Tibial artery (tissue), 4 donors: ENCODE data around the gene TNS1.

Experiments used
- DNase-seq, 2 donors: peaks; one replicate each; pipeline ENCODE4 v3.0.0-alpha.2; 2019
- H3K27ac ChIP-seq, 2 donors: fragments of 200-600 bp; sonication (generic) in 1 of 2; 1 replicate in 1 of 2; 2 replicates in 1 of 2; pipeline ENCODE4 v1.5.1; 2018 to 2019; ENCODE audit warnings: mild to moderate bottlenecking in 1 of 2
- H3K27me3 ChIP-seq, 2 donors: fragments of 200-600 bp; sonication (generic) in 1 of 2; one replicate each; pipeline versions ENCODE4 v1.5.1 to v1.6.0; 2016 to 2019
- H3K36me3 ChIP-seq, 3 donors: fragments of 200-600 bp; sonication (generic) in 2 of 3; one replicate each; pipeline ENCODE4 v1.5.1; 2016 to 2019; ENCODE audit warnings: mild to moderate bottlenecking in 2 of 3
- H3K4me1 ChIP-seq, 4 donors: fragments of 200-600 bp; sonication (generic) in 2 of 4; 1 replicate in 3 of 4; 2 replicates in 1 of 4; pipeline ENCODE4 v1.5.1; 2016 to 2019
- H3K4me3 ChIP-seq, 2 donors: fragments of 200-600 bp; sonication (generic) in 1 of 2; 1 replicate in 1 of 2; 2 replicates in 1 of 2; pipeline ENCODE4 v1.5.1; 2018 to 2019; ENCODE audit warnings: mild to moderate bottlenecking in 2 of 2
- H3K9me3 ChIP-seq, 3 donors: fragments of 200-600 bp; sonication (generic) in 1 of 3; one replicate each; pipeline ENCODE4 v1.5.1; 2016 to 2019
- intact Hi-C: fragments of 100-400 bp; cut with DNase I; formaldehyde crosslinking; loops from one replicate; pipeline ENCODE4 v1.15.0; 2023; ENCODE audit warnings: low total_unique reads
- TF ChIP-seq, protein P1 (sequence below), 2 experiments: fragments of 200-600 bp in 1 of 2; fragments of 450-650 bp in 1 of 2; IDR thresholded peaks; one replicate each; pipeline ENCODE4 v1.5.1; 2017 to 2019; ENCODE audit warnings: antibody characterized with exemption in 2 of 2, mild to moderate bottlenecking in 1 of 2, moderate library complexity in 1 of 2

The TNS1 gene

GRCh38 chr2:217792626-217793527 is 209.9 kb downstream of the TNS1 start:
- Histone ChIP-seq H3K9me3 (no peaks in the 10 kb centered on the region), H3K27ac (peak overlapping the region; percentile 67 to 69), H3K4me3 (no peak overlapping the region), H3K36me3 (peaks cover 10 to 30% (median 27%) of the 10 kb centered on the region in 3 donors), H3K27me3 (no peaks in the 10 kb centered on the region), H3K4me1 (peaks cover 0 to 60% (median 17%) of the 10 kb centered on the region in 4 donors)
- DNase-seq, result peak in 1 of 2 donors; percentile 29
- TF ChIP-seq, protein P1, sequence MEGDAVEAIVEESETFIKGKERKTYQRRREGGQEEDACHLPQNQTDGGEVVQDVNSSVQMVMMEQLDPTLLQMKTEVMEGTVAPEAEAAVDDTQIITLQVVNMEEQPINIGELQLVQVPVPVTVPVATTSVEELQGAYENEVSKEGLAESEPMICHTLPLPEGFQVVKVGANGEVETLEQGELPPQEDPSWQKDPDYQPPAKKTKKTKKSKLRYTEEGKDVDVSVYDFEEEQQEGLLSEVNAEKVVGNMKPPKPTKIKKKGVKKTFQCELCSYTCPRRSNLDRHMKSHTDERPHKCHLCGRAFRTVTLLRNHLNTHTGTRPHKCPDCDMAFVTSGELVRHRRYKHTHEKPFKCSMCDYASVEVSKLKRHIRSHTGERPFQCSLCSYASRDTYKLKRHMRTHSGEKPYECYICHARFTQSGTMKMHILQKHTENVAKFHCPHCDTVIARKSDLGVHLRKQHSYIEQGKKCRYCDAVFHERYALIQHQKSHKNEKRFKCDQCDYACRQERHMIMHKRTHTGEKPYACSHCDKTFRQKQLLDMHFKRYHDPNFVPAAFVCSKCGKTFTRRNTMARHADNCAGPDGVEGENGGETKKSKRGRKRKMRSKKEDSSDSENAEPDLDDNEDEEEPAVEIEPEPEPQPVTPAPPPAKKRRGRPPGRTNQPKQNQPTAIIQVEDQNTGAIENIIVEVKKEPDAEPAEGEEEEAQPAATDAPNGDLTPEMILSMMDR (IDR thresholded peaks at IDR 0.05), result no peak
- intact Hi-C loops, result no loop called here

GRCh38 chr2:217791551-217791950 is 211.2 kb downstream of the TNS1 start:
- Histone ChIP-seq H3K27me3 (no peaks in the 10 kb centered on the region), H3K27ac (peak overlapping the region; percentile 58 to 62), H3K4me1 (peaks cover 0 to 47% (median 15%) of the 10 kb centered on the region in 4 donors), H3K9me3 (no peaks in the 10 kb centered on the region), H3K36me3 (peaks cover 24 to 42% (median 38%) of the 10 kb centered on the region in 3 donors), H3K4me3 (no peak overlapping the region)
- intact Hi-C loops, result loop anchor here (2.0 kb wide), 1 partner anchor 197 kb away; no protein-coding TSS in a partner anchor
- DNase-seq, result peak in 1 of 2 donors; percentile 42
- TF ChIP-seq, protein P1 (IDR thresholded peaks at IDR 0.05), result no peak

DNA sequence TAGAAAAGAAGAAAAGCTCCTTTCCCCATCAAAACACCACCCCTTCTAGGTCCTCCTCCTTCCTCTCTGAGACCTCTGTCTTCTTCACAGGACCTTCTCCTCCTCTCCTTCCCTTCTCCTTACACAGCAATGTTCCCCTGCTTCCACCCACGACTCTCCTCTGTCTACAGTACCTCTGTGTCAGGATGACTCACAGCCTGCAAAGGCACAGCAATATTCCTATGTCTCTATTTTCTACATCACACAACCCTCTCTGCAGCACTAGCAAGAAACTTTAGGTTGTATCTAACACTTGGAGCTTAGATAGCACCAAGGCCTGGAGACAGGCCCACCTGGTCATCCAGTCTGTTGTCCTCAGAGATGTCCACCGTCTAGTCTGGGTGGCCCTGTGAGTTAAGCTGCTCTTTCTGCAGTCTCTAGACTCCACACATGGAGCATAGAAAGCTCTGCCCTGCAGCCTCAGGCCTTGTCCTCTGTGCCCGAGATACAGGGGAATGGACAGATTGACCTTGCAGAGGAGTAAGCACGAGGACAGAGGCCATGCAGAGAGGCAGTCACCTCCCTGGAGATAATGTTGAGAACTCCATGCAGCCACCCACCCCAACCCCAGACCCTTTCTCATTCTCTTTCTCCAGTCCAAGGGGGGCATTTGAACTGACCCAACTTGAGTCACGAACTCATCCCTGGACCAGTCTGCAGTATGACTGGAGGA is 212.0 kb downstream of the TNS1 start:
- Histone ChIP-seq H3K27me3 (no peaks in the 10 kb centered on the region), H3K9me3 (no peaks in the 10 kb centered on the region), H3K27ac (peak overlapping the region; percentile 58 to 62), H3K4me3 (no peak overlapping the region), H3K36me3 (peaks cover 26 to 44% (median 42%) of the 10 kb centered on the region in 3 donors), H3K4me1 (peaks cover 0 to 41% (median 15%) of the 10 kb centered on the region in 4 donors)
- TF ChIP-seq, protein P1 (IDR thresholded peaks at IDR 0.05), result no peak
- intact Hi-C loops, result loop anchor here (2.0 kb wide), 1 partner anchor 198 kb away; no protein-coding TSS in a partner anchor
- DNase-seq, result peak in 1 of 2 donors; percentile 53

GRCh38 chr2:217790195-217790594 is 212.6 kb downstream of the TNS1 start:
- no peaks in the 10 kb centered on the region for H3K9me3 ChIP-seq
- intact Hi-C loops, result loop anchor here (2.0 kb wide), 1 partner anchor 199 kb away; no protein-coding TSS in a partner anchor
- peak in 1 of 2 donors; percentile 64 for DNase-seq
- H3K27me3 ChIP-seq, result no peaks in the 10 kb centered on the region
- TF ChIP-seq, protein P1 (IDR thresholded peaks at IDR 0.05), result no peak
- H3K4me3 ChIP-seq, result peak overlapping the region in 1 of 2 donors; percentile 20
- peaks cover 0 to 41% (median 15%) of the 10 kb centered on the region in 4 donors for H3K4me1 ChIP-seq
- peak overlapping the region; percentile 58 to 62 for H3K27ac ChIP-seq
- peaks cover 26 to 44% (median 42%) of the 10 kb centered on the region in 3 donors for H3K36me3 ChIP-seq

DNA sequence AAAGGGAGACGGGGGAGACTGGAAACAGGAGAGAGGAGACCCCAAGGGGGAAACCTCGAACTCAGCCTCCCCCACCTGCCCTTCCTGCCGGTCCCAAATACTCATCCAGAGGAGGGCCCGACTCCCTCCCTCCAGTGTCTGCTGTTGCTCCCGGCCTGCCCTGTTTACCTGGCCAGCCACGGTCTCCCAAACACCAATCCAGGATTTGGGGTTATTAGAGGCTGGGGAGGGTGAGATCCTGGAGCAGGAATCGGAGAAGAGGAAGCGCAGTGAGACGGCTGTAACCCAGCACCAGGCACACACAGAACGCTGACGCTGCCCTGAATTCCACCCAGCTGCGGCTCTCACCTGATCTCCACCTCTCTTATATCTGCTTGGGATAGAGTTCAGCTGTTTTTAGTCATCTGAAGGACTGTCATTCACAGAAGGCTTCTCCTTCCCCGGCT is 213.0 kb downstream of the TNS1 start:
- TF ChIP-seq, protein P1 (IDR thresholded peaks at IDR 0.05), result no peak
- Histone ChIP-seq H3K27me3 (no peaks in the 10 kb centered on the region), H3K4me3 (peak overlapping the region in 1 of 2 donors; percentile 20), H3K9me3 (no peaks in the 10 kb centered on the region), H3K27ac (peak overlapping the region; percentile 58 to 62), H3K4me1 (peaks cover 0 to 37% (median 14%) of the 10 kb centered on the region in 4 donors), H3K36me3 (peaks cover 26 to 44% (median 42%) of the 10 kb centered on the region in 3 donors)
- intact Hi-C loops, result loop anchor here (2.0 to 10.0 kb wide), 4 partner anchors 98 to 275 kb away; partner anchors contain the start of gene RUFY4
- DNase-seq, result peak in 1 of 2 donors; percentile 65
